Measurements from ENCODE around the gene THSD8. TPM values are rescaled to one million over a fixed set of nuclear protein-coding genes. Genes with fewer than 3 reads are reported as not detected.
A peak's percentile ranks its signal among the peaks of the same experiment; 100 is the strongest.

The THSD8 gene
- total and polyA plus RNA-seq, 8 donors, result 2.9 to 8.3 (median 5.1) TPM; not detected in 5

GRCh38 chr19:12800923-12801465 lies 875 bp upstream of the THSD8 start:
- Histone ChIP-seq H3K4me1 (peaks cover 16 to 50% (median 36%) of the 10 kb centered on the region in 4 donors), H3K36me3 (peaks cover 12 to 38% (median 33%) of the 10 kb centered on the region in 4 donors), H3K27me3 (peaks cover 0 to 6% (median 0%) of the 10 kb centered on the region in 3 donors), H3K9me3 (no peaks in the 10 kb centered on the region), H3K27ac (peak overlapping the region; percentile 76 to 86 (median 83)), H3K4me3 (peak overlapping the region; percentile 80 to 86 (median 80))
- intact Hi-C loops (cut with DNase I; ENCODE audit: low total_unique reads), result loop anchor here (5.0 kb wide), 1 partner anchor 34 kb away; no protein-coding TSS in a partner anchor
- peak in 1 of 2 donors; percentile 55 for DNase-seq
- WGBS, 5 donors, result 6 to 13% (median 8%) methylated on average over 22 to 38 of the region's 38 CpGs
- TF ChIP-seq POLR2AphosphoS5 (IDR thresholded peaks at IDR 0.05) (no peak), POLR2A (IDR thresholded peaks at IDR 0.05) (no peak), EP300 (IDR thresholded peaks at IDR 0.05) (no peak)
- TF ChIP-seq, protein P1, sequence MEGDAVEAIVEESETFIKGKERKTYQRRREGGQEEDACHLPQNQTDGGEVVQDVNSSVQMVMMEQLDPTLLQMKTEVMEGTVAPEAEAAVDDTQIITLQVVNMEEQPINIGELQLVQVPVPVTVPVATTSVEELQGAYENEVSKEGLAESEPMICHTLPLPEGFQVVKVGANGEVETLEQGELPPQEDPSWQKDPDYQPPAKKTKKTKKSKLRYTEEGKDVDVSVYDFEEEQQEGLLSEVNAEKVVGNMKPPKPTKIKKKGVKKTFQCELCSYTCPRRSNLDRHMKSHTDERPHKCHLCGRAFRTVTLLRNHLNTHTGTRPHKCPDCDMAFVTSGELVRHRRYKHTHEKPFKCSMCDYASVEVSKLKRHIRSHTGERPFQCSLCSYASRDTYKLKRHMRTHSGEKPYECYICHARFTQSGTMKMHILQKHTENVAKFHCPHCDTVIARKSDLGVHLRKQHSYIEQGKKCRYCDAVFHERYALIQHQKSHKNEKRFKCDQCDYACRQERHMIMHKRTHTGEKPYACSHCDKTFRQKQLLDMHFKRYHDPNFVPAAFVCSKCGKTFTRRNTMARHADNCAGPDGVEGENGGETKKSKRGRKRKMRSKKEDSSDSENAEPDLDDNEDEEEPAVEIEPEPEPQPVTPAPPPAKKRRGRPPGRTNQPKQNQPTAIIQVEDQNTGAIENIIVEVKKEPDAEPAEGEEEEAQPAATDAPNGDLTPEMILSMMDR (IDR thresholded peaks at IDR 0.05), result no peak

GRCh38 chr19:12802267-12803106 lies 618 bp downstream of the THSD8 start:
- peaks cover 0 to 6% (median 0%) of the 10 kb centered on the region in 3 donors for H3K27me3 ChIP-seq
- intact Hi-C loops (cut with DNase I; ENCODE audit: low total_unique reads), result loop anchor here (5.0 kb wide), 1 partner anchor 35 kb away; no protein-coding TSS in a partner anchor
- H3K4me3 ChIP-seq, result peak overlapping the region; percentile 80 to 86 (median 80)
- WGBS, 5 donors, result 37 to 38% (median 37%) methylated on average over 21 to 22 of the region's 22 CpGs
- peak overlapping the region in 4 of 5 donors; percentile 81 to 86 (median 84) for H3K27ac ChIP-seq
- TF ChIP-seq, protein P1 (IDR thresholded peaks at IDR 0.05), result no peak
- no peak for TF ChIP-seq POLR2AphosphoS5 (IDR thresholded peaks at IDR 0.05)
- no peak for TF ChIP-seq EP300 (IDR thresholded peaks at IDR 0.05)
- no peak for TF ChIP-seq POLR2A (IDR thresholded peaks at IDR 0.05)
- H3K36me3 ChIP-seq, result peaks cover 12 to 31% (median 27%) of the 10 kb centered on the region in 4 donors
- peaks cover 21 to 53% (median 42%) of the 10 kb centered on the region in 4 donors for H3K4me1 ChIP-seq
- H3K9me3 ChIP-seq, result no peaks in the 10 kb centered on the region
- DNase-seq, result no peak

- H3K27ac ChIP-seq, result no peak overlapping the region
- no peaks in the 10 kb centered on the region for H3K9me3 ChIP-seq
- intact Hi-C loops (cut with DNase I; ENCODE audit: low total_unique reads), result loop anchor here (5.0 kb wide), 1 partner anchor 37 kb away; no protein-coding TSS in a partner anchor
- no peak overlapping the region for H3K4me3 ChIP-seq
- TF ChIP-seq EP300 (IDR thresholded peaks at IDR 0.05) (no peak), POLR2A (IDR thresholded peaks at IDR 0.05) (no peak), POLR2AphosphoS5 (IDR thresholded peaks at IDR 0.05) (no peak)
- TF ChIP-seq, protein P1 (IDR thresholded peaks at IDR 0.05), result no peak
- H3K36me3 ChIP-seq, result peaks cover 7 to 16% (median 13%) of the 10 kb centered on the region in 4 donors
- no peak for DNase-seq
- 89 to 94% (median 93%) methylated on average over 25 to 26 of the region's 26 CpGs for WGBS, 5 donors
- H3K27me3 ChIP-seq, result peaks cover 0 to 6% (median 0%) of the 10 kb centered on the region in 3 donors
- H3K4me1 ChIP-seq, result peaks cover 21 to 55% (median 43%) of the 10 kb centered on the region in 4 donors
These were observed 2.2 kb downstream of the THSD8 start for GRCh38 chr19:12804051-12804450.
